Measurements from ENCODE around the gene ENDOV.

ENDOV gene

DNA sequence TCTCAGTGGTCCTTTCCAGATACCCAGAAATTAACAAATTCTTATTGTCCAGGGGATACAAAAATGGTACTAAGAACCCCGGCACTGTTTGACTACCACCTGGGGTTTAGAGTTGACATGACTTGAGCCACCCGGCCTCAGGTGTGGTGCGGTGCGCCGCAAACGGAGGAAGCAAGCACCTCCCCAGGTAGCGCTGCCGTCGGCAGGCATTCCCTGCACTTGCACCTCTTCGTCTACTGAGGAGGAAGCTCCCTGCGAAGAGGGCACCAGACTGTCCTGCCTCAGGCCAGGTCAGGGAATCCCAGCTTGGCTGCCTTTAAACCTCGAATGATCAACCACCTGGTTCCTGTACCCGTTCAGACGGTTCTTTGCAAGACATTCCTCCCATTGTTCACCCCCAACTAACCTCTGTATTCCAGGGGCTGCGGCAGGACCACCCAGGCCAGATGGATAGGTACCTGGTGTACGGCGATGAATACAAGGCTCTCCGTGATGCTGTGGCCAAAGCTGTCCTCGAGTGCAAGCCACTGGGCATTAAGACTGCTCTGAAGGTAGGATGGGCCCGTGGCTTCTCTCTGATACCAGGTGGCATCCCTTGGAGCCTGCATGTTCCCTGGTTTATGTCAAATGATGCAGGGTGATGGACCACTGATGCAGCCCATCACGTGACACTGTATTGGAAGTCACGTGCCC, 40.8 kb upstream of the ENDOV start:
- no peak for DNase-seq (ENCODE audit: low read depth, low spot score)
- in situ Hi-C loops (cut with HindIII; ENCODE audit: low sequenced_read_pairs) = no loop called here
- TF ChIP-seq, protein P1, sequence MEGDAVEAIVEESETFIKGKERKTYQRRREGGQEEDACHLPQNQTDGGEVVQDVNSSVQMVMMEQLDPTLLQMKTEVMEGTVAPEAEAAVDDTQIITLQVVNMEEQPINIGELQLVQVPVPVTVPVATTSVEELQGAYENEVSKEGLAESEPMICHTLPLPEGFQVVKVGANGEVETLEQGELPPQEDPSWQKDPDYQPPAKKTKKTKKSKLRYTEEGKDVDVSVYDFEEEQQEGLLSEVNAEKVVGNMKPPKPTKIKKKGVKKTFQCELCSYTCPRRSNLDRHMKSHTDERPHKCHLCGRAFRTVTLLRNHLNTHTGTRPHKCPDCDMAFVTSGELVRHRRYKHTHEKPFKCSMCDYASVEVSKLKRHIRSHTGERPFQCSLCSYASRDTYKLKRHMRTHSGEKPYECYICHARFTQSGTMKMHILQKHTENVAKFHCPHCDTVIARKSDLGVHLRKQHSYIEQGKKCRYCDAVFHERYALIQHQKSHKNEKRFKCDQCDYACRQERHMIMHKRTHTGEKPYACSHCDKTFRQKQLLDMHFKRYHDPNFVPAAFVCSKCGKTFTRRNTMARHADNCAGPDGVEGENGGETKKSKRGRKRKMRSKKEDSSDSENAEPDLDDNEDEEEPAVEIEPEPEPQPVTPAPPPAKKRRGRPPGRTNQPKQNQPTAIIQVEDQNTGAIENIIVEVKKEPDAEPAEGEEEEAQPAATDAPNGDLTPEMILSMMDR (IDR thresholded peaks at IDR 0.05; ENCODE audit: low read depth, low read length) = no peak
- H3K4me3 ChIP-seq (ENCODE audit: low read depth, low read length) = no peak overlapping the region

DNA sequence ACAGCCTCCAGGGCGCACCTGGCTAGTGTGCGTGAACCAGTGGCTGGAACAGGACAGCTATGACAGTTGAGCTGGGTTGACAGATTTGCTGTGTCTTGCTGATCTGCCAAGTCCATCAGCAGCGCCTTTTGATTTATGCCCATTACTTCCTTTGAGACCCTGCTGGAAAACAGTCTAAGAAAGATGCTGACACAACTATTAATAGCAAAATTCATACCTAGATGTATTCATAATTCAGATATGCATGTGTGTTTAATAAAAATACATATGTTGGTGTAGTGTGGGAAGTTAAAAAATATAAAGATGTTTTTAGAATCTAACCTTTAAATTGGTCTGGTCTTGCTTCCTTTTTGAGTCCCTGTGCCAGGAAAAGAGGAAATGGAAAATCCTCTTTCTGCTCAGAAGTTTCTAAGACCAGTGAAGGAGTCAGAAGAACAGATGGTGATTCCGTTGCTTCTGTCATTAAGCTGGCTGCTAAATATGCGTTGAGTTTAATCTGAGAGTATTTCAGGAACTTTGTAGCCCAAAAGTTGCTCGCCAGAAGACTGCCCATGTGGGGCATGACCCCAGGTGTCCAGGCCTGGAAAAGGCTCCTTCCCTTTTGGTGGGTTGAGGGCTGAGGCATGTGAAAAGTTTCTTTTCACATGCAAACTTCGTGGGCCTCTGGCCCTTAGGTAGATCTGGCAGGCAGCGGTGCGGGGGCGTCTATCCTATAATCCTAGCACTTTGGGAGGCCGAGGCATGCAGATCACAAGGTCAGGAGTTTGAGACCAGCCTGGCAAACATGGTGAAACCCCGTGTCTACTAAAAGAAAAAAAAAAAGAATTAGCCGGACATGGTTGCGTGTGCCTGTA, 40.0 kb upstream of the ENDOV start:
- in situ Hi-C loops (cut with HindIII; ENCODE audit: low sequenced_read_pairs) = no loop called here
- H3K4me3 ChIP-seq (ENCODE audit: low read depth, low read length) = no peak overlapping the region
- TF ChIP-seq, protein P1 (IDR thresholded peaks at IDR 0.05; ENCODE audit: low read depth, low read length) = no peak
- no peak for DNase-seq (ENCODE audit: low read depth, low spot score)

DNA sequence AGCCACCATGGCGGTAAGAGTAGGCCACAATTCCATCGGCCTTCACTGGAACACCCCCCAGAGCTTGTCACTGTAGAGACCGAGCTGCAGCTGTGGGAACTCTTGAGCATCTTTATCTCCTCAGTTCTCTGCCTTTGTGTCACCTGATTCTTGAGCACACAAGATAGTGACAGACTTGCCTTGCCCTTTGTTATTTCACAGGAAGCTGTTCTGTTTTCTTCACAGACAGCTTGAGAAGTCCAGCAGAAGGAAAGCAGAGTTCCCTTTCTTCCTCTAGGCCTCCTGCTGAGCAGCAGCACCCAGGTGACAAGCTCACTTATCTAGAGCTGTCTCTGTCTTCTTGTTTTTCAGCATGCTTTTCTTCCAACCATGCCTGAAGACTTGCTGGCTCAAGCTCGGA, 38.4 kb upstream of the ENDOV start:
- no peak for DNase-seq (ENCODE audit: low read depth, low spot score)
- no peak overlapping the region for H3K4me3 ChIP-seq (ENCODE audit: low read depth, low read length)
- TF ChIP-seq, protein P1 (IDR thresholded peaks at IDR 0.05; ENCODE audit: low read depth, low read length) = no peak
- in situ Hi-C loops (cut with HindIII; ENCODE audit: low sequenced_read_pairs) = no loop called here

DNA sequence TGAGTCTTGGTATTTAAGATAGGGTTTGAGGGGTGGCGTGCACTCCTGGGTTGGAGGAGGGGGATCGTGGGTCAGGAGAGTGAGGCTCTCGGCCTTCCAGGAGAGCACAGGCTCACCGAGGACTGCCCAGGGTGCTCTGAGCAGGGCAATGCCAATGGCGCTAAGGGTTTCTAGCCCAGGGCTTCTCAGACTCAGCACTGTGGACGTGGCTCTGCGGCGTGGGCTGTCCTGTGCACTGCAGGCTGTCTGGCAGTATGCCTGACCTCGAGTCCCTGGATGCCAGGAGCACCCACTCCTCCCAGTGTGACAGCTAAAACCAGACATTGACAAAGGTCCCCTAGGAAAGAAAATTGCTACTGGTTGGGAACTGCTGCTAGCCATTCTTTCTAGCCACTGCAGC, 37.2 kb upstream of the ENDOV start:
- in situ Hi-C loops (cut with HindIII; ENCODE audit: low sequenced_read_pairs) = no loop called here
- DNase-seq (ENCODE audit: low read depth, low spot score) = no peak
- TF ChIP-seq, protein P1 (IDR thresholded peaks at IDR 0.05; ENCODE audit: low read depth, low read length) = no peak
- H3K4me3 ChIP-seq (ENCODE audit: low read depth, low read length) = no peak overlapping the region

DNA sequence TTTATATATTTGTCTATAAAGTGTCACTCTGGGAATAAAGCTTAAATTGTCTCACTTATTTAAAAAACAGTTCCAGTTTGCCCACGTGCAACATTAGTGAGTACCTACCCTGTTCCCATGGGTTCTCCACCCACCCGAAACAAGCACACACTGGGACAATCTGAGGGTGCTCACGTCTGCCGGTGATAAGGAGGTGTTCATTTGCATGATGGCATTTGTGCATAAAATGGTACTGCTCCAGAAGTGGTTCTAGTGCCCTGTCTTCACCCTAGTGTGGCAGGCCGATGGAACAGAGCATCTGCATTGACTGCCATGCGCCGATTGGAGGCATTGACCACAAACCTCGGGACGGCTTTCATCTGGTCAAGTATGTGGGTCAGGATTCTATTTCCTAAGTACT, 35.6 kb upstream of the ENDOV start:
- in situ Hi-C loops (cut with HindIII; ENCODE audit: low sequenced_read_pairs) = no loop called here
- no peak for DNase-seq (ENCODE audit: low read depth, low spot score)
- H3K4me3 ChIP-seq (ENCODE audit: low read depth, low read length) = no peak overlapping the region
- TF ChIP-seq, protein P1 (IDR thresholded peaks at IDR 0.05; ENCODE audit: low read depth, low read length) = no peak

DNA sequence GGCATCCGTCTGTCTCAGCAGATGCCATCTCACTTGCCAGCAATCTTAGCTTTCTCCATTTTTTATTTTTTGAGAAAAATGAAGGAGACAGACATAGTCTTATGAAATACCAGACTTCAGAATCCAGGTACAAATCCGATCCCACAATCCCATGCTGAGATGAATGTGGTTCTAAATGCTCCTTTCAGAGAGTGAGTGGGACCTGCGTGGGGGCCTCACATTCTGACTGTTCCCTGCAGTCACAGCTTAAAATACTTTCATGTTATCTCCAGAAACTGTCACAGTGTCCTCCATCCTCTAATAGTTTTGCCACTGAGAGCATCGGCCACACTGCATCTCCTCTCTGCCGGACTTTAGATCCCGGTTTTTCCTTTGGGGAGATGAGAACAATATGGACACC, 34.9 kb upstream of the ENDOV start:
- in situ Hi-C loops (cut with HindIII; ENCODE audit: low sequenced_read_pairs) = no loop called here
- no peak for DNase-seq (ENCODE audit: low read depth, low spot score)
- TF ChIP-seq, protein P1 (IDR thresholded peaks at IDR 0.05; ENCODE audit: low read depth, low read length) = no peak
- no peak overlapping the region for H3K4me3 ChIP-seq (ENCODE audit: low read depth, low read length)

All from astrocyte of the spinal cord (primary cell).